Thyroid gland (tissue), 4 donors: ENCODE measurements around the gene IL22RA1. TPM values are rescaled to one million over a fixed set of nuclear protein-coding genes. Genes with fewer than 3 reads are reported as not detected.

Source experiments
- DNase-seq, 2 donors: peaks; one replicate each; pipeline ENCODE4 v3.0.0-alpha.2; 2019
- H3K27ac ChIP-seq, 3 donors: fragments of 200-600 bp; sonication (generic); 1 replicate in 2 of 3; 2 replicates in 1 of 3; pipeline ENCODE4 v1.5.1; 2016 to 2019; ENCODE audit warnings: mild to moderate bottlenecking in 1 of 3, moderate library complexity in 1 of 3
- H3K27me3 ChIP-seq: fragments of 200-600 bp; sonication (generic); one replicate; pipeline ENCODE4 v1.5.1; 2019
- H3K36me3 ChIP-seq, 2 donors: fragments of 200-600 bp; sonication (generic); one replicate each; pipeline ENCODE4 v1.5.1; 2016 to 2019
- H3K4me1 ChIP-seq, 2 donors: fragments of 200-600 bp; sonication (generic); one replicate each; pipeline ENCODE4 v1.5.1; 2017 to 2019
- H3K4me3 ChIP-seq, 3 donors: fragments of 200-600 bp; sonication (generic); replicated peaks in 1 of 3; 1 replicate in 2 of 3; 2 replicates in 1 of 3; pipeline ENCODE4 v1.5.1; 2016; ENCODE audit warnings: mild to moderate bottlenecking in 1 of 3
- H3K9me3 ChIP-seq: fragments of 200-600 bp; sonication (generic); one replicate; pipeline ENCODE4 v1.5.1; 2017
- POLR2A ChIP-seq, 2 donors: fragments of 450-650 bp; IDR thresholded peaks; one replicate each; pipeline ENCODE4 v1.6.1; 2017; ENCODE audit warnings: antibody characterized with exemption in 2 of 2, mild to moderate bottlenecking in 2 of 2, moderate library complexity in 1 of 2
- WGBS, 2 donors: methylation state at CpG; one replicate each; pipeline ENCODE4 v1.1.5; 2017; 5-methylcytosine and 5-hydroxymethylcytosine counted together
- intact Hi-C: fragments of 100-400 bp; cut with DNase I; formaldehyde crosslinking; loops from one replicate; pipeline ENCODE4 v1.15.1; 2023
- total RNA-seq, 4 donors: library from RNA; depleted of rRNA; stranded (reverse); fragments of >200 nt; gene quantifications; one replicate each; pipeline ENCODE4 v1.2.3, GENCODE V29; 2016
- TF ChIP-seq, protein P1 (sequence below), 6 experiments: fragments of 200-600 bp in 3 of 6; fragments of 450-650 bp in 3 of 6; sonication (generic) in 3 of 6; IDR thresholded peaks; one replicate each; pipeline ENCODE4 v1.5.1; 2016 to 2019; ENCODE audit warnings: antibody characterized with exemption in 6 of 6, mild to moderate bottlenecking in 2 of 6, inconsistent platforms in 1 of 6, moderate library complexity in 1 of 6

The IL22RA1 gene
- total RNA-seq, 4 donors from 2014 or later: 1.1 TPM; not detected in 3

DNA sequence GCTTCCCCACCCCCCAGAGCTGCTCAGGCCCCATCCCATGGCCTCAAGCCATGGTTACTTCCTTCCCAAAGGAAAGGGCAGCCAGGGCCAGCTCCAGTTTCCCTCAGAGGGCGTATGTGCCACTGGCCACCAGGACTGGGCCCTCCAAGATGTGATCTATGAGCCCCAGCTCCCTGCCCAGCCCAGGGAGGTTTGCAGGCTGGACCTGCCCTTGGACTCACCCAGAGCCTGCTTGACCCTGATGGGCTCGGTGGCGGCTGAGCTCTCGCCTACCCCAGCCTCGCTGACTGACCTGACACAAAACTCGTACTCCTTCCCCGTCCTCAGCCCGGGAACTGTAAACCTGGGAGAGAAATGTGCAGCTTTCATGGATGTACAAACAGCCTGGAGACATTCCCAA is 60.6 kb downstream of the IL22RA1 start:
- intact Hi-C loops: no loop called here
- no peak for DNase-seq

DNA sequence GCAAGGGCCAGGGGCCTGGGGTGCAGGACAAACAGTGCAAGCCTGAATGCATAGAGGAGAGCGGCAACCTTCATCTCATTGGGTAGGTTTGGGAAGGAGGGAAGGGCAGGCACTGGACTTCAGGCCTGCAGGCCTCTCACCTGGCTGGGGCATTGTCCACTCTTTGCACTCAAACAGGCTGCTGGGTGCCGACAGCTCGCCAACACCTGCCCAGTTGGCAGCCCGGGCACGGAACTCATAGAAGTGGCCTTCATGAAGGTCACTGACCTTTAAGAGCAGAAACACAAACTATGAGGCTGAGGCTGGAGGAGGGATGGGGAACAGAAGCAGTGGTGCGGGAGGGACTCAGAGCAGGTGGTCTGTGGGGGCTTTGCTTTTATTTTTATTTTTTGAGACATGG is 61.8 kb downstream of the IL22RA1 start:
- Histone ChIP-seq H3K36me3 (no peaks in the 10 kb centered on the region), H3K4me1 (no peaks in the 10 kb centered on the region), H3K27me3 (no peaks in the 10 kb centered on the region), H3K27ac (no peak overlapping the region), H3K9me3 (no peaks in the 10 kb centered on the region), H3K4me3 (no peak overlapping the region)
- TF ChIP-seq POLR2A (IDR thresholded peaks at IDR 0.05): no peak
- TF ChIP-seq, protein P1, sequence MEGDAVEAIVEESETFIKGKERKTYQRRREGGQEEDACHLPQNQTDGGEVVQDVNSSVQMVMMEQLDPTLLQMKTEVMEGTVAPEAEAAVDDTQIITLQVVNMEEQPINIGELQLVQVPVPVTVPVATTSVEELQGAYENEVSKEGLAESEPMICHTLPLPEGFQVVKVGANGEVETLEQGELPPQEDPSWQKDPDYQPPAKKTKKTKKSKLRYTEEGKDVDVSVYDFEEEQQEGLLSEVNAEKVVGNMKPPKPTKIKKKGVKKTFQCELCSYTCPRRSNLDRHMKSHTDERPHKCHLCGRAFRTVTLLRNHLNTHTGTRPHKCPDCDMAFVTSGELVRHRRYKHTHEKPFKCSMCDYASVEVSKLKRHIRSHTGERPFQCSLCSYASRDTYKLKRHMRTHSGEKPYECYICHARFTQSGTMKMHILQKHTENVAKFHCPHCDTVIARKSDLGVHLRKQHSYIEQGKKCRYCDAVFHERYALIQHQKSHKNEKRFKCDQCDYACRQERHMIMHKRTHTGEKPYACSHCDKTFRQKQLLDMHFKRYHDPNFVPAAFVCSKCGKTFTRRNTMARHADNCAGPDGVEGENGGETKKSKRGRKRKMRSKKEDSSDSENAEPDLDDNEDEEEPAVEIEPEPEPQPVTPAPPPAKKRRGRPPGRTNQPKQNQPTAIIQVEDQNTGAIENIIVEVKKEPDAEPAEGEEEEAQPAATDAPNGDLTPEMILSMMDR (IDR thresholded peaks at IDR 0.05): no peak
- 81 to 86% methylated on average over 6 of the region's 6 CpGs for WGBS, 2 donors
- intact Hi-C loops: no loop called here
- no peak for DNase-seq

More for the DNA sequence above, 60.6 kb downstream of the IL22RA1 start:
- no peaks in the 10 kb centered on the region for H3K27me3 ChIP-seq
- TF ChIP-seq, protein P1 (IDR thresholded peaks at IDR 0.05): no peak
- TF ChIP-seq POLR2A (IDR thresholded peaks at IDR 0.05): no peak
- 79 to 84% methylated on average over 7 to 8 of the region's 8 CpGs for WGBS, 2 donors
- H3K4me1 ChIP-seq: no peaks in the 10 kb centered on the region
- no peak overlapping the region for H3K27ac ChIP-seq
- H3K9me3 ChIP-seq: no peaks in the 10 kb centered on the region
- H3K4me3 ChIP-seq: no peak overlapping the region
- no peaks in the 10 kb centered on the region for H3K36me3 ChIP-seq

DNA sequence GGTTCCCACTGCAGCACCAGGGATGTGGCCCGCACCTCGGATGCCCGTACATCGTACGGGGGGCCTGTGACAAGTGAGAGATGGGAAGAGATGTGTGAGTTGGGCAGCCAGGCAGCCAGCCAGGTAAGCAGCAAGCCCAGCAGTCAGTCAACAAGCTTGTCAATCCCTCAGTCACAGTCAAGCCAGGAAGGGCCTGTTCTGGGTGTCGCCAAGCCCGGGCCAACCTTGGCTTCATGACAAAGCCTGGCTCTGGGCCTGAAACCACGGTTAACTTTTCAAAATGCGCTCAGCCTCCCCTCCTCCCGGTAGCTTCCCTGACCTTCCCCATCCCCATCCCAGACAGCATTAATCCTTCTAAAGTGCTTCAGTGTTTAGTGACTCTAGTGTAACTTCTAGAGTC is 62.8 kb downstream of the IL22RA1 start:
- H3K4me3 ChIP-seq: no peak overlapping the region
- no peak for DNase-seq
- no peak for TF ChIP-seq POLR2A (IDR thresholded peaks at IDR 0.05)
- TF ChIP-seq, protein P1 (IDR thresholded peaks at IDR 0.05): no peak
- no peak overlapping the region for H3K27ac ChIP-seq
- H3K36me3 ChIP-seq: no peaks in the 10 kb centered on the region
- no peaks in the 10 kb centered on the region for H3K4me1 ChIP-seq
- WGBS, 2 donors: 62 to 63% methylated on average over 10 of the region's 10 CpGs
- intact Hi-C loops: no loop called here
- no peaks in the 10 kb centered on the region for H3K9me3 ChIP-seq
- H3K27me3 ChIP-seq: no peaks in the 10 kb centered on the region

DNA sequence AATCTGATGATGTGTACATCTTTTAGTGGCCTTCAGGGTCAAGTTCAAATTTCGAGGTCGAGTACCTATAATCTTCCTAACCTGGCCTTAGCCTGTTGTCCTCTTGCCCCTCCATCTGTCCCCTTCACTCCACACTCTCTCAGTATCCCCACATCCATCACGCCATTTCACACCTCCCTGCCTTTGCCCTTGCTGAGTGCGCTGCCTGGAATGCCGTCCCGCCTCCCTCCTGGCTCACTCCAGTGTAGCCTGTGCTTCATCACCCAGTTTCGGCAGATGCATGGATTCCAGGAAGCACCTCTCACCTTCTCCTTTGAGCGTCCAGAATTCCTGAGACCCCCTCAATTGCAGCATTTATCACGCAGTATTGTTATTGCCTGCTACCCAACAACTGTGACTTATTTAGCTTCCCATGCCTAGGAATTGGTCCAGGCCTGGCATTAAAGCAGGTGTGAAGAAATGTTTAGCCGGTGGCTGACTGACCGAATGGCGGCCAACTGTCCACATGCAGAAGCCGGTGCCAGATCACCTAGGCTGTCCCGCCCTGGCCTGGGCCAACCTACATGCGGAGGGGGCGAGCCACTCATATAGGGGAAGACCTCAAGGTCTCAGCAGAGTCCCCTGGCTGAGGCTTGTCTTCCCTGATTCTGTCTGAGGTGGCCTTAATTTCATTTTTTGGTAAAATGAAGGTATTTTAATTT is 65.5 kb downstream of the IL22RA1 start:
- H3K9me3 ChIP-seq: no peaks in the 10 kb centered on the region
- no peak for DNase-seq
- H3K4me3 ChIP-seq: no peak overlapping the region
- no peaks in the 10 kb centered on the region for H3K4me1 ChIP-seq
- no peak overlapping the region for H3K27ac ChIP-seq
- H3K36me3 ChIP-seq: no peaks in the 10 kb centered on the region
- intact Hi-C loops: no loop called here
- TF ChIP-seq POLR2A (IDR thresholded peaks at IDR 0.05): no peak
- TF ChIP-seq, protein P1 (IDR thresholded peaks at IDR 0.05): no peak
- WGBS, 2 donors: 91 to 92% methylated on average over 16 of the region's 16 CpGs
- no peaks in the 10 kb centered on the region for H3K27me3 ChIP-seq

DNA sequence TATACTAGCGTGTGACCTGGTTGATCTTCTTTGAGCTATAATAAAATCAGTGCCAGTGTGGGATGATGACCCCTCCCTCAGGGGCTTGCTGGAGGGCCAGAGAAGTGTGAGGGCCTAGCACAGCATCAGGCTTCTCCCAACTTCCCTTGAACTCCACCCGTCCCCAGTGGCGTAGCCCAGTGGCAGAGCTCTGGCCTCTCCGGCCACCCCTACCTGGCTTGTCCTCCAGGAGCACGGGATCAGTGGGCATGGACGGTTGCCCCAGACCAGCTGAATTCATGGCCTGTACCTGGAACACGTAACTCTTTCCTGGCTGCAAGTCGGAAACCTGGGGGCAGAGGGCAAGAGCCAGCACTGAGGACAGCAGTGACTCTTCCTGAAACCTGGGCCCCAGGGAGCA is 67.0 kb downstream of the IL22RA1 start:
- WGBS, 2 donors: 83 to 97% methylated on average over 8 of the region's 8 CpGs
- TF ChIP-seq POLR2A (IDR thresholded peaks at IDR 0.05): no peak
- TF ChIP-seq, protein P1 (IDR thresholded peaks at IDR 0.05): no peak
- no peak for DNase-seq
- intact Hi-C loops: no loop called here
- Histone ChIP-seq H3K27me3 (no peaks in the 10 kb centered on the region), H3K9me3 (no peaks in the 10 kb centered on the region), H3K27ac (no peak overlapping the region), H3K4me3 (no peak overlapping the region), H3K4me1 (peaks cover 0 to 4% of the 10 kb centered on the region in 2 donors), H3K36me3 (no peaks in the 10 kb centered on the region)
